HCT116 (cell line): Measurements from ENCODE around the gene CHD3. TPM values are rescaled to one million over a fixed set of nuclear protein-coding genes. Genes with fewer than 3 reads are reported as not detected.
A peak's percentile ranks its signal among the peaks of the same experiment; 100 is the strongest.

Experiments used
- ATAC-seq: fragments of 200-7000 bp; cut with Tn5 transposase; 2 replicates; pipeline ENCODE4 v1.9.1; 2020; ENCODE audit warnings: mild to moderate bottlenecking, moderate library complexity
- BruUV-seq: library from RNA; stranded (reverse); fragments of 400-500 nt; replicated peaks from 2 replicates; lab custom pipeline; 2021; lab: Mats Ljungman, UMichigan
- CTCF ChIA-PET: fragments of 300-600 bp; sonication (Branson Sonifier 250); formaldehyde crosslinking; loops from one replicate; lab custom pipeline; 2021; ENCODE audit warnings: antibody characterized with exemption; lab: Charles Lee
- POLR2A ChIA-PET: fragments of 300-600, 350-600 bp; sonication (Branson Sonifier 250); formaldehyde crosslinking; loops from one replicate; lab custom pipeline; 2021; ENCODE audit warnings: antibody characterized with exemption; lab: Charles Lee
- RAD21 ChIA-PET, 2 experiments: fragments of 300-600 bp; sonication (Branson Sonifier 250); formaldehyde crosslinking; loops; one replicate each; lab custom pipeline; 2023; ENCODE audit warnings: low total read pairs in 2 of 2; ENCODE audit not compliant: uncharacterized antibody in 2 of 2, unreplicated experiment in 2 of 2, low non-redundant PET in 1 of 2; lab: Charles Lee
- DNase-seq: peaks from one replicate; pipeline ENCODE4 v3.0.0-alpha.2; 2010; ENCODE audit warnings: low read depth, low spot score
- H2AFZ ChIP-seq: fragments of 200-600 bp; shearing (Covaris generic), sonication (generic); 2 replicates; pipeline ENCODE4 v1.6.1; 2017; ENCODE audit warnings: low read depth, mixed run types, mixed read lengths, antibody characterized with exemption, low read length; ENCODE audit not compliant: poor library complexity, severe bottlenecking
- H3K27ac ChIP-seq: 2 replicates; pipeline ENCODE4 v1.5.1; 2012; ENCODE audit warnings: low read depth, low read length
- H3K27me3 ChIP-seq: fragments of 200-600 bp; sonication (generic); 2 replicates; pipeline ENCODE4 v1.6.1; 2016; ENCODE audit warnings: mixed run types, low read length, mixed read lengths; ENCODE audit not compliant: insufficient read depth
- H3K36me3 ChIP-seq, 2 experiments: fragments of 200-500 bp in 1 of 2; fragments of 200-600 bp in 1 of 2; sonication (Bioruptor generic) in 1 of 2; sonication (generic) in 1 of 2; 2 replicates each; pipeline versions ENCODE4 v1.5.1 to v1.6.1; 2014 to 2016; ENCODE audit warnings: low read length in 2 of 2, inconsistent platforms in 1 of 2, mixed read lengths in 1 of 2, mixed run types in 1 of 2; ENCODE audit not compliant: insufficient read depth in 2 of 2, control insufficient read depth in 1 of 2
- H3K4me1 ChIP-seq, 2 experiments: fragments of 200-600 bp in 1 of 2; sonication (generic) in 1 of 2; 2 replicates each; pipeline versions ENCODE4 v1.5.1 to v1.6.1; 2012 to 2017; ENCODE audit warnings: low read length in 2 of 2, inconsistent platforms in 1 of 2, mild to moderate bottlenecking in 1 of 2, mixed read lengths in 1 of 2, mixed run types in 1 of 2, moderate library complexity in 1 of 2; ENCODE audit not compliant: insufficient read depth in 2 of 2, control insufficient read depth in 1 of 2
- H3K4me2 ChIP-seq: fragments of 200-600 bp; sonication (generic); 2 replicates; pipeline ENCODE4 v1.6.1; 2017; ENCODE audit warnings: mixed run types, low read length, mixed read lengths
- H3K4me3 ChIP-seq, 2 experiments: fragments of 200-600 bp in 1 of 2; sonication (generic) in 1 of 2; replicated peaks in 1 of 2; 2 replicates each; pipeline ENCODE4 v1.5.1; 2011 to 2016; ENCODE audit warnings: low read length in 2 of 2, control low read depth in 1 of 2, low read depth in 1 of 2, mild to moderate bottlenecking in 1 of 2, mixed read lengths in 1 of 2, mixed run types in 1 of 2
- H3K79me2 ChIP-seq: fragments of 200-600 bp; sonication (generic); 2 replicates; pipeline ENCODE4 v1.6.1; 2017; ENCODE audit warnings: mild to moderate bottlenecking, mixed run types, low read length, moderate library complexity, mixed read lengths; ENCODE audit not compliant: insufficient read depth
- H3K9ac ChIP-seq: fragments of 200-600 bp; sonication (generic); 2 replicates; pipeline ENCODE4 v1.6.1; 2016; ENCODE audit warnings: low read length, mixed read lengths
- H3K9me2 ChIP-seq: fragments of 200-600 bp; sonication (generic), shearing (Covaris generic); 2 replicates; pipeline ENCODE4 v1.6.1; 2017; ENCODE audit warnings: mixed run types, mild to moderate bottlenecking, moderate library complexity; ENCODE audit not compliant: insufficient read depth
- H3K9me3 ChIP-seq, 2 experiments: fragments of 200-500 bp in 1 of 2; fragments of 200-600 bp in 1 of 2; sonication (Bioruptor generic) in 1 of 2; sonication (generic) in 1 of 2; 2 replicates each; pipeline ENCODE4 v1.6.1; 2014 to 2017; ENCODE audit warnings: low read length in 2 of 2, mixed read lengths in 2 of 2, inconsistent platforms in 1 of 2, low read depth in 1 of 2, mild to moderate bottlenecking in 1 of 2, mixed run types in 1 of 2, moderate library complexity in 1 of 2; ENCODE audit not compliant: control insufficient read depth in 1 of 2, insufficient read depth in 1 of 2
- H4K20me1 ChIP-seq: fragments of 200-600 bp; sonication (generic), shearing (Covaris generic); 2 replicates; pipeline ENCODE4 v1.6.1; 2017; ENCODE audit warnings: mixed run types, mild to moderate bottlenecking, moderate library complexity; ENCODE audit not compliant: insufficient read depth
- CBX3 ChIP-seq: IDR thresholded peaks from 2 replicates; pipeline ENCODE4 v1.6.1; 2012; ENCODE audit warnings: low read depth
- CTCF ChIP-seq, 3 experiments: fragments of 200-600 bp in 1 of 3; sonication (generic) in 1 of 3; IDR thresholded peaks in 2 of 3; conservative IDR thresholded peaks in 1 of 3; 2 replicates each; pipeline ENCODE4 v1.5.1; 2012 to 2017; ENCODE audit warnings: low read depth in 2 of 3, low read length in 2 of 3, antibody characterized with exemption in 1 of 3, borderline replicate concordance in 1 of 3, control low read depth in 1 of 3, mild to moderate bottlenecking in 1 of 3, mixed read lengths in 1 of 3, mixed run types in 1 of 3, moderate library complexity in 1 of 3; ENCODE audit not compliant: insufficient read depth in 1 of 3
- EGR1 ChIP-seq: IDR thresholded peaks from 2 replicates; pipeline ENCODE4 v1.6.1; 2012; ENCODE audit warnings: low read depth
- ELF1 ChIP-seq: IDR thresholded peaks from 2 replicates; pipeline ENCODE4 v1.6.1; 2012; ENCODE audit warnings: low read depth, borderline replicate concordance
- EZH2 ChIP-seq: fragments of 200-600 bp; sonication (generic); IDR thresholded peaks from 2 replicates; pipeline ENCODE4 v1.6.1; 2017; ENCODE audit warnings: antibody characterized with exemption, mixed run types
- JUND ChIP-seq: IDR thresholded peaks from 2 replicates; pipeline ENCODE4 v1.6.1; 2012
- POLR2A ChIP-seq: IDR thresholded peaks from 2 replicates; pipeline ENCODE4 v1.7.0; 2011; ENCODE audit warnings: borderline replicate concordance; ENCODE audit not compliant: insufficient read depth, insufficient read length; ENCODE audit errors: extremely low read depth
- POLR2AphosphoS5 ChIP-seq: IDR thresholded peaks from 2 replicates; pipeline ENCODE4 v1.6.1; 2011; ENCODE audit warnings: mild to moderate bottlenecking, low read depth, low read length, moderate library complexity
- RAD21 ChIP-seq: IDR thresholded peaks from 2 replicates; pipeline ENCODE4 v1.6.1; 2012; ENCODE audit warnings: low read depth, mild to moderate bottlenecking
- SP1 ChIP-seq: IDR thresholded peaks from 2 replicates; pipeline ENCODE4 v1.6.1; 2012; ENCODE audit warnings: low read depth
- TCF7L2 ChIP-seq: IDR thresholded peaks from 2 replicates; pipeline ENCODE4 v1.7.0; 2011; ENCODE audit warnings: borderline replicate concordance, inconsistent platforms; ENCODE audit not compliant: insufficient read depth, insufficient read length; ENCODE audit errors: extremely low read depth
- YY1 ChIP-seq: IDR thresholded peaks from 2 replicates; pipeline ENCODE4 v1.6.1; 2011; ENCODE audit warnings: low read length, low read depth, moderate library complexity, mild to moderate bottlenecking; ENCODE audit not compliant: insufficient replicate concordance; ENCODE audit errors: extremely low read depth
- ZBTB33 ChIP-seq: IDR thresholded peaks from 2 replicates; pipeline ENCODE4 v1.6.1; 2011; ENCODE audit warnings: mild to moderate bottlenecking, low read length, moderate library complexity; ENCODE audit not compliant: insufficient replicate concordance; ENCODE audit errors: extremely low read depth
- intact Hi-C: fragments of 100-400 bp; cut with micrococcal nuclease; formaldehyde crosslinking; loops from 2 replicates; pipeline ENCODE4 v1.10.0; 2022
- total RNA-seq: library from RNA; stranded (reverse); gene quantifications from one replicate; pipeline ENCODE4 v1.2.1, GENCODE V29; 2021; ENCODE audit not compliant: unreplicated experiment
- TF ChIP-seq, protein P1 (sequence below): IDR thresholded peaks from 2 replicates; pipeline ENCODE4 v1.6.1; 2012
- TF ChIP-seq, protein P2 (sequence below): IDR thresholded peaks from 2 replicates; pipeline ENCODE4 v1.6.1; 2012

CHD3 gene
- total RNA-seq, 1 experiment from 2014 or later: 54.8 TPM

- peak overlapping the region; percentile 99 for H3K4me2 ChIP-seq
- POLR2A ChIA-PET: interaction anchor here (0.7 to 3.9 kb wide), 3 partner anchors 12 to 76 kb away, joined by 3 to 13 read pairs (median 11); partner anchors contain the start of genes NAA38 and RNF227
- DNase-seq (no peak), ATAC-seq (no peak)
- TF ChIP-seq EZH2: no peak
- TF ChIP-seq POLR2AphosphoS5: peak; percentile 11
- H3K9me3 ChIP-seq: no peaks in the 10 kb centered on the region
- no peaks in the 10 kb centered on the region for H4K20me1 ChIP-seq
- no peak overlapping the region for H2AFZ ChIP-seq
- CTCF ChIA-PET: interaction anchor here (2.3 kb wide), 1 partner anchor 96 kb away, joined by 8 read pairs; no protein-coding TSS in a partner anchor
- peaks cover 46% of the 10 kb centered on the region for H3K79me2 ChIP-seq
- no TSS peak for BruUV-seq
- peaks cover 35 to 72% of the 10 kb centered on the region in 2 experiments for H3K4me1 ChIP-seq
- RAD21 ChIA-PET: no interaction called here
- H3K9me2 ChIP-seq: no peaks in the 10 kb centered on the region
- no peak overlapping the region for H3K4me3 ChIP-seq
- H3K27ac ChIP-seq: peak overlapping the region; percentile 59
- intact Hi-C loops: loop anchor here (5.0 kb wide), 1 partner anchor 257 kb away; the partner anchor contains the start of gene MPDU1
- peak overlapping the region; percentile 23; the same call in 1 of the 2 replicates for H3K9ac ChIP-seq
- H3K36me3 ChIP-seq: peaks cover 0 to 3% of the 10 kb centered on the region in 2 experiments; a peak in 1 of 4 replicates
- no peaks in the 10 kb centered on the region for H3K27me3 ChIP-seq
Observed at GRCh38 chr17:7839190-7839875, 49.3 kb upstream of the CHD3 start.

GRCh38 chr17:7839876-7840261 is 48.7 kb upstream of the CHD3 start:
- ChIA-PET POLR2A (interaction anchor here (3.9 kb wide), 1 partner anchor 11 kb away, joined by 11 read pairs; no protein-coding TSS in a partner anchor), RAD21 (no interaction called here), CTCF (no interaction called here)
- H3K9me2 ChIP-seq: no peaks in the 10 kb centered on the region
- H3K4me1 ChIP-seq: peaks cover 35 to 67% of the 10 kb centered on the region in 2 experiments
- H3K4me2 ChIP-seq: peak overlapping the region; percentile 99
- H3K4me3 ChIP-seq: no peak overlapping the region
- peaks cover 0 to 3% of the 10 kb centered on the region in 2 experiments; a peak in 1 of 4 replicates for H3K36me3 ChIP-seq
- H3K79me2 ChIP-seq: peaks cover 49% of the 10 kb centered on the region
- H3K27ac ChIP-seq: peak overlapping the region; percentile 97; the same call in 1 of the 2 replicates
- DNase-seq (no peak), ATAC-seq (no peak)
- intact Hi-C loops: loop anchor here (5.0 kb wide), 2 partner anchors 98 to 258 kb away; partner anchors contain the start of gene MPDU1
- no peak overlapping the region for H2AFZ ChIP-seq
- no TSS peak for BruUV-seq
- no peaks in the 10 kb centered on the region for H4K20me1 ChIP-seq
- H3K9ac ChIP-seq: peak overlapping the region; percentile 99; the same call in 1 of the 2 replicates
- H3K27me3 ChIP-seq: no peaks in the 10 kb centered on the region
- H3K9me3 ChIP-seq: no peaks in the 10 kb centered on the region
- TF ChIP-seq, protein P1, sequence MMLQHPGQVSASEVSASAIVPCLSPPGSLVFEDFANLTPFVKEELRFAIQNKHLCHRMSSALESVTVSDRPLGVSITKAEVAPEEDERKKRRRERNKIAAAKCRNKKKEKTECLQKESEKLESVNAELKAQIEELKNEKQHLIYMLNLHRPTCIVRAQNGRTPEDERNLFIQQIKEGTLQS: no peak
- TF ChIP-seq POLR2A: no peak
- TF ChIP-seq JUND: no peak
- TF ChIP-seq ELF1: no peak
- TF ChIP-seq TCF7L2: no peak
- TF ChIP-seq RAD21: no peak
- no peak for TF ChIP-seq ZBTB33
- no peak for TF ChIP-seq EGR1
- TF ChIP-seq, protein P2, sequence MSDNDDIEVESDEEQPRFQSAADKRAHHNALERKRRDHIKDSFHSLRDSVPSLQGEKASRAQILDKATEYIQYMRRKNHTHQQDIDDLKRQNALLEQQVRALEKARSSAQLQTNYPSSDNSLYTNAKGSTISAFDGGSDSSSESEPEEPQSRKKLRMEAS: no peak
- no peak for TF ChIP-seq YY1
- no peak for TF ChIP-seq SP1
- TF ChIP-seq CTCF (IDR thresholded peaks at IDR 0.05 in 2 of 3, conservative IDR thresholded peaks at IDR 0.05 in 1 of 3; ENCODE audit: borderline replicate concordance in 1 of 3, insufficient read depth in 1 of 3, low read depth in 2 of 3, low read length in 2 of 3): no peak
- no peak for TF ChIP-seq CBX3
